A549 (cell line): ENCODE measurements around the gene GRIK4. TPM values are rescaled to one million over a fixed set of nuclear protein-coding genes. Genes with fewer than 3 reads are reported as not detected.
A peak's percentile ranks its signal among the peaks of the same experiment; 100 is the strongest.

Experiments
- ATAC-seq, 2 experiments: fragments of 200-7000 bp in 1 of 2; fragments of >200 bp in 1 of 2; cut with Nextera tagmentation in 1 of 2; cut with Tn5 transposase in 1 of 2; 3 replicates each; pipeline versions ENCODE4 v1.8.0 to v1.9.1; 2018 to 2020; ENCODE audit warnings: mild to moderate bottlenecking in 1 of 2, moderate library complexity in 1 of 2
- CTCF ChIA-PET: fragments of 300-600 bp; sonication (Branson Sonifier 250); formaldehyde crosslinking; extraction: SDS; loops from one replicate; lab custom pipeline; 2021; ENCODE audit warnings: antibody characterized with exemption, inconsistent platforms; lab: Yijun Ruan, JAX
- POLR2A ChIA-PET: fragments of 350-600 bp; formaldehyde crosslinking; extraction: SDS; loops from one replicate; lab custom pipeline; 2021; ENCODE audit warnings: antibody characterized with exemption, inconsistent platforms; lab: Yijun Ruan, JAX
- DNase-seq, 2 experiments: peaks; one replicate each; pipeline versions ENCODE4 v3.0.0 to v3.0.0-alpha.2; 2011 to 2016; ENCODE audit warnings: low read depth in 1 of 2, low spot score in 1 of 2
- FAIRE-seq: peaks from 2 replicates; lab custom pipeline; 2011; peaks lifted over from hg19 to GRCh38; lab: Jason Lieb, UNC
- H3K27ac ChIP-seq, 2 experiments: fragments of >200 bp; sonication (Bioruptor Twin); formaldehyde crosslinking; 3 replicates each; pipeline ENCODE4 v1.5.1; 2016 to 2017
- H3K4me1 ChIP-seq: fragments of >200 bp; sonication (Bioruptor Twin); formaldehyde crosslinking; 3 replicates; pipeline ENCODE4 v1.6.1; 2016
- H3K4me2 ChIP-seq: fragments of >200 bp; sonication (Bioruptor Twin); formaldehyde crosslinking; 3 replicates; pipeline ENCODE4 v1.6.1; 2016
- H3K4me3 ChIP-seq: fragments of >200 bp; sonication (Bioruptor Twin); formaldehyde crosslinking; 3 replicates; pipeline ENCODE4 v1.5.1; 2016
- H3K9me3 ChIP-seq: fragments of >200 bp; sonication (Bioruptor Twin); formaldehyde crosslinking; 3 replicates; pipeline ENCODE4 v1.6.1; 2016
- BCL3 ChIP-seq: fragments of >200 bp; sonication (Bioruptor Twin); formaldehyde crosslinking; IDR thresholded peaks from 3 replicates; pipeline ENCODE4 v1.6.1; 2016
- CHD2 ChIP-seq: fragments of 150-350 bp; IDR thresholded peaks from 2 replicates; pipeline ENCODE4 v1.6.1; 2014; ENCODE audit warnings: low read length; ENCODE audit not compliant: partially characterized antibody
- CHD4 ChIP-seq: fragments of 200-600 bp; sonication (generic); IDR thresholded peaks from 2 replicates; pipeline ENCODE4 v1.6.1; 2016; ENCODE audit warnings: antibody characterized with exemption, mild to moderate bottlenecking, borderline replicate concordance
- EHF ChIP-seq: fragments of 250-450 bp; sonication (Bioruptor Pico); IDR thresholded peaks from 2 replicates; pipeline ENCODE4 v1.5.0; 2020; ENCODE audit warnings: mild to moderate bottlenecking
- EHMT2 ChIP-seq: fragments of 200-600 bp; sonication (generic); IDR thresholded peaks from 2 replicates; pipeline ENCODE4 v1.6.1; 2016; ENCODE audit warnings: antibody characterized with exemption, low read depth, mild to moderate bottlenecking, moderate library complexity
- ESRRA ChIP-seq: fragments of 150-350 bp; IDR thresholded peaks from 2 replicates; pipeline ENCODE4 v1.6.1; 2014; ENCODE audit warnings: mild to moderate bottlenecking, low read length, borderline replicate concordance
- GATA3 ChIP-seq: IDR thresholded peaks from 2 replicates; pipeline ENCODE4 v1.6.1; 2012; ENCODE audit warnings: borderline replicate concordance
- HOXB13 ChIP-seq: fragments of 250-450 bp; sonication (Bioruptor Pico); IDR thresholded peaks from 2 replicates; pipeline ENCODE4 v1.5.0; 2020; ENCODE audit warnings: low read depth, mild to moderate bottlenecking, moderate library complexity
- HOXB5 ChIP-seq: fragments of 250-450 bp; sonication (Bioruptor Pico); IDR thresholded peaks from 2 replicates; pipeline ENCODE4 v1.5.0; 2020; ENCODE audit warnings: mild to moderate bottlenecking, moderate library complexity
- NPAS2 ChIP-seq: fragments of 250-450 bp; sonication (Bioruptor Pico); IDR thresholded peaks from 2 replicates; pipeline ENCODE4 v1.8.0; 2022; ENCODE audit warnings: mild to moderate bottlenecking, moderate library complexity, borderline replicate concordance
- NR3C1 ChIP-seq: fragments of >200 bp; sonication (Bioruptor Twin); formaldehyde crosslinking; IDR thresholded peaks from 3 replicates; pipeline ENCODE4 v1.6.1; 2017
- PBX3 ChIP-seq: IDR thresholded peaks from 2 replicates; pipeline ENCODE4 v1.6.1; 2012
- PHF8 ChIP-seq: fragments of 200-600 bp; sonication (generic); IDR thresholded peaks from 2 replicates; pipeline ENCODE4 v1.6.1; 2016; ENCODE audit warnings: low read depth, mild to moderate bottlenecking, antibody characterized with exemption, moderate library complexity, borderline replicate concordance
- POLR2AphosphoS2 ChIP-seq: conservative IDR thresholded peaks from 2 replicates; pipeline ENCODE4 v1.6.1; 2012; ENCODE audit warnings: low read length, improper control_type of control experiment, inconsistent platforms
- RFX5 ChIP-seq: fragments of 450-650 bp; IDR thresholded peaks from 2 replicates; pipeline ENCODE4 v1.7.1; 2014; ENCODE audit warnings: antibody characterized with exemption, mild to moderate bottlenecking, moderate library complexity
- SREBF2 ChIP-seq: fragments of 450-650 bp; IDR thresholded peaks from 2 replicates; pipeline ENCODE4 v1.6.1; 2014; ENCODE audit warnings: mild to moderate bottlenecking, moderate library complexity
- TFCP2L1 ChIP-seq: fragments of 250-450 bp; sonication (Bioruptor Pico); IDR thresholded peaks from 2 replicates; pipeline ENCODE4 v1.5.0; 2021; ENCODE audit warnings: mild to moderate bottlenecking
- TP53 ChIP-seq: fragments of 250-450 bp; sonication (Bioruptor Pico); IDR thresholded peaks from 2 replicates; pipeline ENCODE4 v1.5.0; 2021; ENCODE audit warnings: mild to moderate bottlenecking, moderate library complexity
- USF2 ChIP-seq: fragments of 450-650 bp; IDR thresholded peaks from 2 replicates; pipeline ENCODE4 v1.6.1; 2014; ENCODE audit warnings: antibody characterized with exemption
- ZFP36 ChIP-seq: fragments of 450-650 bp; IDR thresholded peaks from 2 replicates; pipeline ENCODE4 v1.6.1; 2014; ENCODE audit warnings: borderline replicate concordance; ENCODE audit not compliant: partially characterized antibody
- ZNF302 ChIP-seq: fragments of 250-450 bp; sonication (Bioruptor Pico); IDR thresholded peaks from 2 replicates; pipeline ENCODE4 v1.9.0; 2021; ENCODE audit warnings: inconsistent platforms, mild to moderate bottlenecking, moderate library complexity
- ZSCAN20 ChIP-seq: fragments of 250-450 bp; sonication (Bioruptor Pico); IDR thresholded peaks from 2 replicates; pipeline ENCODE4 v1.8.0; 2022; ENCODE audit warnings: mild to moderate bottlenecking, moderate library complexity
- WGBS: methylation state at CpG from one replicate; pipeline ENCODE4 v1.1.6; 2017; ENCODE audit errors: missing lambda C conversion rate; 5-methylcytosine and 5-hydroxymethylcytosine counted together
- polyA plus RNA-seq, 4 experiments: library from polyadenylated mRNA; depleted of rRNA in 3 of 4; stranded (reverse); fragments of >200 nt; fragmentation: RNase III in 1 of 4; extraction: RNeasy Plus Mini Kit Qiagen cat#74134 plus additional on column Dnase treatment in 1 of 4; gene quantifications; 2 replicates in 3 of 4; 3 replicates in 1 of 4; pipeline ENCODE4 v1.2.3, GENCODE V29; 2011 to 2017
- TF ChIP-seq, protein P1 (sequence below): fragments of 200-600 bp; sonication (generic); IDR thresholded peaks from 2 replicates; pipeline ENCODE4 v1.6.1; 2016; ENCODE audit warnings: antibody characterized with exemption, mild to moderate bottlenecking, moderate library complexity

The GRIK4 gene
- polyA plus RNA-seq, 2 of the 4 experiments (the other 2 are of a cell fraction): 0.01 TPM; not detected in 1

DNA sequence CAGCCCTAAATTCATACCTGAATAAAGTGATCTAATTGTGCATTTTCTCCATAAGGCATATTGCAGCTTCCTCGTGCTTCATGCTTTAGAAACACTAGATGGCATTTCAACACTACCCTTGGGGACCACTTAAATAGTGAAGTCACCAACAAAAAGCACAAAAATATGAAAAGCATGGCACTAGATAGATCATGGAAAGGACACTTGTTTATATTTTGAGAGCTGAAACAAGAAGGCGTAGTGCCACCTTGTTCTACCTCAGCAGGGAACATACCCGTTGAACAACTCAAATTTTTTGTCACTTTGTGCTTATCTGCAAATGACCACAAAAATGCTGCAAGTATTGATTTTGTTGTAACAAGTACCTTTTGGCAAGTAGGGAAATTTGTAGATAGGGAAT, 521.0 kb downstream of the GRIK4 start:
- no peak for FAIRE-seq
- ATAC-seq: no peak
- ChIA-PET POLR2A (interaction anchor here (1.4 kb wide), 1 partner anchor 9 kb away, joined by 3 read pairs; the partner anchor contains the start of gene TBCEL), CTCF (no interaction called here)
- Histone ChIP-seq H3K4me3 (no peak overlapping the region), H3K4me1 (0 out of 3 replicates have a peak, but pooled peaks cover 5% of the 10 kb centered on the region), H3K9me3 (no peaks in the 10 kb centered on the region), H3K4me2 (no peak overlapping the region), H3K27ac (no peak overlapping the region)
- DNase-seq: peak in 1 of 2 experiments; percentile 7
- 85% methylated on average over 3 of the region's 3 CpGs for WGBS
- TF ChIP-seq ZFP36: no peak
- no peak for TF ChIP-seq SREBF2
- TF ChIP-seq CHD2: no peak
- TF ChIP-seq USF2: no peak
- no peak for TF ChIP-seq EHMT2
- no peak for TF ChIP-seq ESRRA
- no peak for TF ChIP-seq HOXB13 (CRISPR knock-in tag)
- TF ChIP-seq GATA3: no peak
- TF ChIP-seq ZNF302: no peak
- TF ChIP-seq POLR2AphosphoS2: no peak
- TF ChIP-seq CHD4: no peak
- no peak for TF ChIP-seq HOXB5 (CRISPR knock-in tag)
- no peak for TF ChIP-seq NR3C1
- TF ChIP-seq PHF8: no peak
- no peak for TF ChIP-seq ZSCAN20 (CRISPR knock-in tag)
- TF ChIP-seq TFCP2L1 (CRISPR knock-in tag): no peak

DNA sequence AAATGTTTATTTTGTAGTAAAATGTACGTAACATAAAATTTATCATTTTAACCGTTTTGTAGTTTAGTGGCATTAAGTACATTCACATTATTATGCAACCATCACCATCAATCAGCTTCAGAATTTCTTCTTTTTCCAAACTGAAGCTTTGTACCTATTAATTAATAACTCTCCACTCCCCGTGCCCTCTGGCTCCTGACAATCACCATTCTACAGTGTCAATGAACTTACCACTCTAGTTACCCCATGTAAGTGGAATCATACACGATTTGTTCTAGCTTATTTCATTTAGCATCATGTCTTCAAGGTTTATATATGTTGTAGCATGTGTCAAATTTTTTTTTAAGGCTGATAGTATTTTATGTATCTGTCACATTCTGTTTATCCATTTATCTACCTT, 522.1 kb downstream of the GRIK4 start:
- WGBS: 81% methylated on average over 4 of the region's 4 CpGs
- DNase-seq: no peak
- H3K4me3 ChIP-seq: no peak overlapping the region
- no peak for TF ChIP-seq CHD2
- TF ChIP-seq BCL3: no peak
- TF ChIP-seq EHF (CRISPR knock-in tag): no peak
- no peak for TF ChIP-seq CHD4
- no peak for TF ChIP-seq ESRRA
- no peak for TF ChIP-seq HOXB13 (CRISPR knock-in tag)
- no peak for TF ChIP-seq PBX3
- TF ChIP-seq, protein P1, sequence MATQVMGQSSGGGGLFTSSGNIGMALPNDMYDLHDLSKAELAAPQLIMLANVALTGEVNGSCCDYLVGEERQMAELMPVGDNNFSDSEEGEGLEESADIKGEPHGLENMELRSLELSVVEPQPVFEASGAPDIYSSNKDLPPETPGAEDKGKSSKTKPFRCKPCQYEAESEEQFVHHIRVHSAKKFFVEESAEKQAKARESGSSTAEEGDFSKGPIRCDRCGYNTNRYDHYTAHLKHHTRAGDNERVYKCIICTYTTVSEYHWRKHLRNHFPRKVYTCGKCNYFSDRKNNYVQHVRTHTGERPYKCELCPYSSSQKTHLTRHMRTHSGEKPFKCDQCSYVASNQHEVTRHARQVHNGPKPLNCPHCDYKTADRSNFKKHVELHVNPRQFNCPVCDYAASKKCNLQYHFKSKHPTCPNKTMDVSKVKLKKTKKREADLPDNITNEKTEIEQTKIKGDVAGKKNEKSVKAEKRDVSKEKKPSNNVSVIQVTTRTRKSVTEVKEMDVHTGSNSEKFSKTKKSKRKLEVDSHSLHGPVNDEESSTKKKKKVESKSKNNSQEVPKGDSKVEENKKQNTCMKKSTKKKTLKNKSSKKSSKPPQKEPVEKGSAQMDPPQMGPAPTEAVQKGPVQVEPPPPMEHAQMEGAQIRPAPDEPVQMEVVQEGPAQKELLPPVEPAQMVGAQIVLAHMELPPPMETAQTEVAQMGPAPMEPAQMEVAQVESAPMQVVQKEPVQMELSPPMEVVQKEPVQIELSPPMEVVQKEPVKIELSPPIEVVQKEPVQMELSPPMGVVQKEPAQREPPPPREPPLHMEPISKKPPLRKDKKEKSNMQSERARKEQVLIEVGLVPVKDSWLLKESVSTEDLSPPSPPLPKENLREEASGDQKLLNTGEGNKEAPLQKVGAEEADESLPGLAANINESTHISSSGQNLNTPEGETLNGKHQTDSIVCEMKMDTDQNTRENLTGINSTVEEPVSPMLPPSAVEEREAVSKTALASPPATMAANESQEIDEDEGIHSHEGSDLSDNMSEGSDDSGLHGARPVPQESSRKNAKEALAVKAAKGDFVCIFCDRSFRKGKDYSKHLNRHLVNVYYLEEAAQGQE: no peak
- TF ChIP-seq NPAS2: no peak
- TF ChIP-seq ZNF302: no peak
- TF ChIP-seq TP53 (CRISPR knock-in tag): no peak
- TF ChIP-seq RFX5: no peak
- H3K4me1 ChIP-seq: 0 out of 3 replicates have a peak, but pooled peaks cover 5% of the 10 kb centered on the region
- H3K27ac ChIP-seq: no peak overlapping the region
- FAIRE-seq: no peak
- POLR2A ChIA-PET: no interaction called here
- CTCF ChIA-PET: no interaction called here
- no peak overlapping the region for H3K4me2 ChIP-seq
- no peak for ATAC-seq
- H3K9me3 ChIP-seq: no peaks in the 10 kb centered on the region
